ENCODE results near the gene CRY1. TPM values are rescaled to one million over a fixed set of nuclear protein-coding genes. Genes with fewer than 3 reads are reported as not detected.
"Not testable (repeated sequence)": the region's sequence is repeated elsewhere in the genome, so short reads cannot be mapped to it uniquely, and the experiment has no call there.

The CRY1 gene
- total RNA-seq, 1 donor from 2014 or later = 29.3 TPM

DNA sequence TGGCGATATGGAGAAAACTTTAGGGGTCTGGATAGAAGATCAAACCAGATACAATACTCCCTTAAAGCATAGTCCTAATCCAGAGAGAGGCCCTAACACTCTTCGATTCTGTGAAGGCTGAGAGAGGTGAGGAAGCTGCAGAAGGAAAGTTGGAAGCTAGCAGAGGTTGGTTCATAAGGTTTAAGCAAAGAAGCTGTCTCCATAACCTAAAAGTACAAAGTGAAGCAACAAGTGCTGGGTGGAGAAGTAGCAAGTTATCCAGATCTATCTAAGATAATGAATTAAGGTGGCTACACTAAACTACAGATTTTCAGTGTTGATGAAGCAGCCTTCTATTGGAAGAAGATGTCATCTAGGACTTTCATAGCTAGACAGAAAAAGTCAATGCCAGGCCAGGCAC, 81.8 kb downstream of the CRY1 start:
- no peak for DNase-seq (ENCODE audit: low read depth)

DNA sequence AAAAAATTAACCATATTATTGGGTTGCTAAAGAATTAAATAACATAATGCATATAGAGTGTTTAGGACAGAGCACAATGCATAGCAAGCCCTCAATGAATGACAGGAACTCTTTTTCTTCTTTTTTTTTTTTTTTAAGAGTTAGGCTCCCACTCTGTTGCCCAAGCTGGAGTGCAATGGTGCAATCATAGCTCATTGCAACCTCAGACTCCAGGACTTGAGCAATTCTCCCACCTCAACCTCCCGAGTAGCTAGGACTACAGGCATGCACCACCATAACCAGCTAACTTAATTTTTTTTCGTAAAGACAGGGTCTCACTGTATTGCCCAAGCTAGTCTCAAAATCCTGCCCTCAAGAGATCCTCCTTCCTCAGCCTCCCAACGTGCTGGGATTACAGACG, 85.9 kb downstream of the CRY1 start:
- DNase-seq (ENCODE audit: low read depth) = no peak

DNA sequence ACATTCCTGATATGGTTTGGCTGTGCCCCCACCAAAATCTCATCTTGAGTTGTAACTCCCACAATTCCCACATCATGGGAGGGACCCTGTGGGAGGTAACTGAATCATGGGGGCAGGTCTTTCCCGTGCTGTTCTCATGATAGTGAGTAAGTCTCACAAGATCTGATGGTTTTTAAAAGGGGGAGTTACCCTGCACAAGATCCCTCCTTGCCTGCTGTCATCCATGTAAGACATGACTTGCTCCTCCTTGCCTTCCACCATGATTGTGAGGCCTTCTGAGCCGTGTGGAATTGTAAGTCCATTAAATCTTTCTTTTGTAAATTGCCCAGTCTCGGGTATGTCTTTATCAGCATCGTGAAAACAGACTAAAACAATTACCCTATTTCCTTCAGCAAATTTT, 90.7 kb downstream of the CRY1 start:
- not testable (repeated sequence) for DNase-seq (ENCODE audit: low read depth)

DNA sequence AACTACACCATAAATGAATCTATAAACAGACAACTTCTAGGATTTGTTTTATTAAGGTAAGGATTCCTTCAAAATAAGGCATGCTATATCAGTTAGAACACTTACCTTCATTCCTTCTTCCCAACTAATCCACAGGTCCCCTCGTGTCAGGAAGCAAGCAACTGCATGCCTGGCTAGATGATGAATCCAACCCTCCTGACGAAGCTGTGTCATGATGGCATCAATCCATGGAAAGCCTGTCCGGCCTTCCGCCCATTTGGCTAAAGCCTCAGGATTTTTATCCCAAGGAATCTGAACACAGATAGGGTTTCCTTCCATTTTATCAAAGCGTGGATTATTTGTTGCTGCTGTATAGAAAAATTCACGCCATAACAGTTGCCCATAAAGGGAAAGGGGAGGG, 93.9 kb downstream of the CRY1 start:
- DNase-seq (ENCODE audit: low read depth) = no peak

DNA sequence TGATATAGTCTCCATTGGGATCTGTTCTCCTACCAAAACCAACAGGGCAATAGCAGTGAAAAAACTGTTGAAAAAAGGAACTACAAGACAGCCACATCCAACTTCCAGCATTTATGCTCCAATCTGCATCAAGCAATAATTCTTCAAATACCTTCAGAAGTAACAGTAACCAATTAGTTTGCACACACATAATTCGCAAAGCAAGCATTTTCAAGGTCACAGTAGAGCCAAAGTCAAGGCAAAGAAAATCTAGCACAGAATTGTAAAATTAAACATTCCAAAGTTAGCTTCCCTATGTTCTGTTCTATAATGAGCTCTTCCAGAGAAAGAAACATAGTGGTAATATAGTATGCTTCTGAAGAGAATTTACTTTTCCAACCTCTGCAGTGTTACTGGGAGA, 95.4 kb downstream of the CRY1 start:
- DNase-seq (ENCODE audit: low read depth) = no peak

DNA sequence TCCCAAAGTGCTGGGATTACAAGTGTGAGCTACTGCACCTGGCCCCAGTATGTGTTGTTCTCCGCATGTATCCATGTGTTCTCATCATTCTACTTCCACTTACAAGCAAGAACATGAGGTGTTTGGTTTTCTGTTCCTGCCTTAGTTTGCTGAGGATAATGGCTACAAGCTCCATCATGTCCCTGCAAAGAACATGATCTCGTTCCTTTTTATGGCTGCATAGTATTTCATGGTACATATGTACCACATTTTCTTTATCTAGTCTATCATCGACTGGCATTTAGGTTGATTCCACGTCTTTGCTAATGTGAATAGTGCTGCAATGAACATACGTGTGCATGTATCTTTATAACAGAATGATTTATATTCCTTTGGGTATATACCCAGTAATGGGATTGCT, 97.2 kb downstream of the CRY1 start:
- not testable (repeated sequence) for DNase-seq (ENCODE audit: low read depth)

DNA sequence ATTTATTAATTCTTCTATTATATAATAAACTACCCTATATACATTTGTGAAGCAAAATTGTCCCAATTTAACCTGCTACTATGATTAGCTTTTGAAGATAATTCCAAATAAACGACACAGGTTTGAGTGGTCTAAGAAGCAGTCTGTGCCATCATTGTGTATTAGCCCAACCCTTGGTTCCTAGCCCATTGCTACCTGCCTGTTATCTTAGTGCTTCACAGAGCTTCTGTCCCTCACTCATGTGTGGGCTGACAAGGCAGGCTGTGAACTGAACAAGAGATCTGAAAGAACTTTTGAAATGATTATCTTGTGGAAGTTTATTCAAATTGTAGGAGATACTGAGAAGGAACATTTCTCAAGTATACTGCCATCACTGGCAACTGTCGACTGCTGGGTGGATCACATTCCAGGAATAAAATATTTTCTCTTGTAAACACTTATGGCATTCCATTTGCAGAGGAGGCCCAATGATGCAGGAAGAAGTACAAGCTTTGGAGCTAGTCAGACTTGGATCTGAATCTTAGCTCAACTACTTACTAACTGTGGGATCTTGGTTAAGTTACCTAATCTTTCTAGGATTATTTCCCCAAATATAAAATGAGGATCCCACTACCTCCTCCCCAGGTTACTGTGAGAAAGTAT, 98.6 kb downstream of the CRY1 start:
- peak; percentile 33 for DNase-seq (ENCODE audit: low read depth)

DNA sequence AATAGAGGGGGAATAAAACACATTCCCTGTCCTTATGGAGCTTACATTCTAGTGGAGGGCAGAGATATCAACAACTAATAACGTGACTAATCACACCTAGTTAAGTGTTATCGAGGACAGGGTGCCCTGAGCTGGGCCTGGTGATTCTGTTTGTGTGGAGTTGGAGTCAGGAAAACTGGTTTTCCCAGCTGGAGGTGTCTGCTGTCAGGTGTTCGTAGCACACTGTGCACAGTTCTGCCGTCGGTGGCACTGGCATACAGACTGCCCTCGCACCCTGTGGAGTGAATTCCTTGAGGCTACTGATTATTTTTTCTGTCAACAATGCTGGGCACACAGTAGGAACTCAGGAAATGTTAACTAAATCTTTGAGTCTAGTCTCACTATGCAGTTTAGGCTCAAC, 105.5 kb downstream of the CRY1 start:
- DNase-seq (ENCODE audit: low read depth) = no peak

DNA sequence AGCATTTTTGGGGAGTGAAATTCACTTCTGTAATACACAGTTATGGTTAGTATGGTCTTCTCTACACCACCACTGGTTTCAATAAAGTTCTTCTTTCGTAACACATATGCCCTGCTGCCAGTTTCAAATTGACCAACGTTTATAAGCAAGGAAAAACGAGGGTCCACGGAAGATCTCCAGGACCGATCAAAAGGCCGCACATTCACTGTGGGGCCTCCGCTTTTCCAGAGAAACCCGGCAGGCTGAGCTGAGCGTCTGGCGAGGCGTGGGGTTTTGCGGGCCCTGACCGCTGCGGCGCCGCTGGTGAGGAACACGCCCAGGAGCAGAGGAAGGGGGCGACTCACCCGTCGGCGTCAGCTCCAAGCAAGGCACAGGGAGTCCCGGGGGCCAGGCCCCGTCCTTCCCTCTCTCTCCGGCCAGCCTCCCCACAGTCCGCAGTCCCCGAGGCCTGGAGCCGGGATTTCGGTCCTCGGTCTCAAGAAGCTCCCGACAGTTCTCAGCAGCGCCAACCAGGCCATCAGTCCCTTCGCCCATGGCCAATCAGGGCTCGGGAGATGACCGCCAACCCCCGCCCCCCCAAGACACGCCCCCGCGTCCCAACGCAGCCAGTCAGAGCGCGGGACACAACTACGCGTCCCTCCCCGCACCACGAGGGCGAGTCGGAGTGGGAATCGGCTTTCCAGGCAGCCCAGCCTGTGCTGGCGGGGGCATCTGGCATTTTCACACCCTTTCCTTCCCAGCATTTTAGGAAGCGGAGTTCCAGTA, 106.5 kb downstream of the CRY1 start, which contains the start of gene MTERF2:
TSS of gene MTERF2 (minus strand) at position 522 of the 765 bp plus-strand sequence. CDS start 8,432 bp downstream, outside the sequence.
- DNase-seq (ENCODE audit: low read depth) = peak; percentile 98

DNA sequence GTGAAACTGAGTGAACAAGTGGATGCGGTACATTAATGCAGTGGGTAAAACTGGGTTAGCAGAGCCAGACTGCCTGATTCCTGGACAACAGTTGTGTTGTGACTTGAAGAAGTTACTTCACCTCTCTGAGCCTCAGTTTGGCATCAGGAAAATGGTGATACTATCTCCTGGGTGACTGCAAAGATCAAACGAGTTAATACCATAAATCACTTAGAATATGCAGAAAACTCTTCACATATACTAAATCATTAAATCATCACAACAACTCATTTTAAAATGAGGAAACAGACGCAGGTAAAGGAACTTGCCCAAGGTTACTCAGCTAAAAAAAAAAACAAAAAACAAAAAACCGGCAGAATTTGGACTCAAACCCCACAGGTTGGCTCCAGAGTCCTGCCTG, 107.2 kb downstream of the CRY1 start:
- no peak for DNase-seq (ENCODE audit: low read depth)

DNA sequence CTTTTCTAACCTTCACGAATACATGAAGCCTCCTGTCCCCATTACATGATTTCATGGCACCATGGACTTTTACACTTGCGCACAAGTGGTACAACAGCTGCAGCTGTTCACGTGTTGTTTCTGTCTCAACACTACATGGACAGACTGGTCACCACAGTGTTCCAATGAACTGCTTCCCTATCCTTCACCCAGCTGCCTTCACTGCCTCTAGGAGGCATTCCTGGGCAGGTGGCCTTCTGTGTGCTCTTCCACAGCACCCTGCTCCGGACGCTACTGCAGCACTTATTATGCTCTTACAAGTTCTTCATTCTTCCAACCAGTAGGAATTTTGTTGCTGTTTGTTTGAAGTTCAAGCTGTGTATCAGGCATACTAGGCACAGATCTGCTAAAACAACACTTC, 107.9 kb downstream of the CRY1 start:
- DNase-seq (ENCODE audit: low read depth) = peak; percentile 82

DNA sequence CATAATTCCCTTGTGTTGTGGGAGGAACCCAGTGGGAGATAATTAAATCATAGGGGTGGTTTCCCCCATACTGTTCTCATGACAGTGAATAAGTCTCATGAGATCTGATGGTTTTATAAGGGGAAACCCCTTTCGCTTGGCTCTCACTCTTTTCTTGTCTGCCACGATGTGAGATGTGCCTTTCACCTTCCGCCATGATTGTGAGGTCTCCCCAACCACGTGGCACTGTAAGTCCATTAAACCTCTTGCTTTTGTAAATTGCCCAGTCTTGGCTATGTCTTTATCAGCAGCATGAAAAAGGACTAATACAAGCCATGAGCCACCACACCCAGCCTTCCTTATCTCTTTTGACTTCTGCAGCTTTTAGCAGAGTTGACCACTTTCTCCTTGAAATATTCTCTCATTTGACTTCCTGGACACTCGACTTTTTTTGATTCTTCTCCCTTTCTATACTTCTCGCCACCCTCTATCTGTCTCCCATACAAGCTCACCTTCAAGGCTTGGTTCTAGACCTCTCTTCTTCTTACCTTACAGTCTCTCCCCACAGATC, 108.7 kb downstream of the CRY1 start:
- no peak for DNase-seq (ENCODE audit: low read depth)

DNA sequence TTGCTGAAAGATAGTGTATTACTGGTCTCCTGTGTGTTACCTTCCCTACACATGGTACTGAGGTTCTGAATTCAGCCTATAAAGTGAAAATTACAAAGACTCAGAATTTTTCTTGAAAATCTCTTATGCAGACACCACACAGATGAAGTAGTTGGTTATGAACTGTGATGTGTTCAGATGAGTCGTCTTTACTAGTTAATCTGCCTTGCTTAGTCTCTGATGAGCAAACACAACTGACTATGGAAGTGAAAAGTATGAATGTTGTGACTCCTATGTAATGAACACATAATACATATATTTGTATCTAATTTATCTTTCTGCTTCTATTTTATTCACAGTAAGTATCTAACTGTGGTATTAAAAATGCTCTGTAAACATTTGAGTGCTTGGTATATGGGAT, 111.1 kb downstream of the CRY1 start:
- no peak for DNase-seq (ENCODE audit: low read depth)

DNA sequence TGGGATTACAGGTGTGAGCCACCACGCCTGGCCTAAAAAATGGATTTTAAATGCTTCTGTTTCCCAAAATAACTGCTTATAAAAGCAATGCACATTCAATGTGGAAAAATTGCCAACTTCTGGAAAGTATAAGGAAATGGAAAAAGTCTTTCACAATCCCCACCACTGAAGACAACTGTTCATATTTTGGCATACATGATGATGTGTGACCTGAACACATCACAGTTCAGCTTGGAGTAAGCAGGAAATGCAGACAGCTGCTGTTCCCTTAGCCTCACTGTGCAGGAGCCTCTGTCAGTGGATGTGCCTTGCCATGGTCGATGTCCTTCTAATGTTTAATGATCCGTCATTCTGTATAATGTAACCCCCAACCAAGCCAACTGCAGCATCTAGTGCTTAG, 111.6 kb downstream of the CRY1 start:
- DNase-seq (ENCODE audit: low read depth) = no peak

DNA sequence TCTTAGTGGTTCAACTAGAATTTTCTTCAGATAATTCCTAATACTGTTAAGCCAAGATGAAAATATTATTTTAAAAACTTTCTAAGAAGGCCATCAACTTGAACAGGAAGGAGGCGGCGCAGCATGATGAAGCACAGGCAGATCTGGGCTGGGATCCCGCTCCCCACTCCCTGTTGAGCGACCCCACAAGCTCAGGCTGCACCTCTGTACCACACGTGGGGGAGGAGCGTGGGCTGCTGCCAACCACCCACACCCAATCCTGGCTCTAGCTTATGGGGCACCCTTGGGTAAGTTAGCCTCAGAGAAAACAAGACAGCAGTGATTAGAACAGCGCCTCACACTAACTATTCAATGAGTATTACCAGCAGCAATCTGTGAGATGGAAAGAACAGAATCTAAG, 112.4 kb downstream of the CRY1 start:
- no peak for DNase-seq (ENCODE audit: low read depth)

DNA sequence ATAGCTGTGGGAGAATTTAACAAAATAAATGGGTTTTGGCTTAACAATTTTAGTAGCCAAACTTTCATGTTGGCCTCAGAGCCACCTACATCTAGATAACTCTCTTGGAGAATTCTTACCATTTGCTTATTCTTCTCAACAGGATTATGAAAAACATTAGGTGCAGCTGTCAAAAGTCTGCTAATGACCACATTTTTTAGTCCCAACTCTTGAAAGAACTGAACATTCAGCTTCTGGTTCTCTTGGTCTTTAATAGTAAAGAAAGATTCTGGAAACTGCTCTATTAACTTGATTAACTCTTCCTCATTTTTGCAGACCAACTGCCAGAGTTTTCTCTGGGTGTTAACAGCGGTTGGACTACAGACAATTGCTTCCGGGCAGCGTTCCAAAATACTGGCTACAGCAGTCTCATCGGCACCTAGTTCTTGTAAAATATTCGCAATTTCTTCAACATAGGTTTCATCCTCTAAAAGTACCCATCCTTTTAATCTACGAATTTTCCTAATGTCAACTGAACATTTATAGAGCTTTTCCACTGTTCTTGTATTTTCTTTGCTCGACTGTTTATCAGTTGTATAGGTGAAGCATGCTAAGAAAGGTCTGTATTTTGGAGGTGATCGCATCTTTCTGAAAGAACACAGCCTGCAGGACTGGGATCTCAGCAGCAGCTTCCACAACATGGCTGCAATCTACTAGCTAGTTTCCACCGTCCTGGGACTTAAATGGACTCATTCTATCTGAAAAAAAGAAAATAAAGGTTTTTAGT, 115.1 kb downstream of the CRY1 start:
- DNase-seq (ENCODE audit: low read depth) = peak; percentile 72

DNA sequence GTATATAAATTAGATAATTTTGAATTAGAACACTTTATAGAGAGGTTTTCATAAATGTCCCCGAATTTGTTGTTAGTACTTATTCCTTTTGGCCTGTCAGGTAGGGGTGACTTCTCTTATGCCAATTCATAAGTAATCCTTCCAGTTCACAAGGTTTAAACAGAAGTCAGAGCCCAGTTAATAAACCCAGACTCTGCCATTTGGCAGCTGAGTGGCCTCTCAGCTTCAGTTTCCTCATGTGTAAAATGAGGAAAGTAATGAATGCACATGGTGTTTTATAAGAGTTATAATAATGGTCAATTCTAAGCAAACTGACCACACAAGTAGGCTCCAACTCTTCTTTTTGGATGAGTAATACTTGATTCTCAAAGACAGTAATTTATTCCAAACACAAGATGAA, 116.7 kb downstream of the CRY1 start:
- DNase-seq (ENCODE audit: low read depth) = peak; percentile 44

DNA sequence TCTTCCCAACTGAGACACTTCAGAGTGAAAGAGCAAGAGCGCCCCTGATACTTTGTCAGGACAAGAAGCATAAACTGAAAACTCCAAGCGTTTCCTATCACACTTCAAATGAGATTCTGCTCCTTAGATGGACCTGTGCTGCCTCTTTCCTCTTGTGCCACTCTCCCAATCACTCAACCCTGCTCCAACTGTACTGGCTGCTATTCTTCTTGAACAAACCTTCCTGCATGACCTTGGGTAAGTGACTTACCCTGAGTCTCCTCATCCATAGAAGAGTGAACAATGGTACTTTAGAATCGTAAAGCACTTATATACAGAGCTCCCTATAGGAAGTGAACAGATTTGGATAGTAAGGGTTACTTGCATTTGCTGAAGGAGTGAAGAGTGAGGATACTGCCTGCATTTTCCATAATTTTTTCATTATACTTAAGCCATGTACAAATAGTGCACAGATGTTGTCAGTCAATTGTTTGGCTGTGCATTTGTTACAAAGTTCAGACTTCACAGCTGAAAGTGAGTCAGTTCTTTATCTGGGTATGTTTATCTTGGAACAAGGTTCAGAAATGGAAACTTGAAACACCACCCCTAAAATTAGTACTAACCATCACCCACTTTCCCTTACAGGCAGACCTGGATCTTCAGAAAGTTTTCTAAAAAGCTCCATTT, 117.2 kb downstream of the CRY1 start:
- peak; percentile 68 for DNase-seq (ENCODE audit: low read depth)

DNA sequence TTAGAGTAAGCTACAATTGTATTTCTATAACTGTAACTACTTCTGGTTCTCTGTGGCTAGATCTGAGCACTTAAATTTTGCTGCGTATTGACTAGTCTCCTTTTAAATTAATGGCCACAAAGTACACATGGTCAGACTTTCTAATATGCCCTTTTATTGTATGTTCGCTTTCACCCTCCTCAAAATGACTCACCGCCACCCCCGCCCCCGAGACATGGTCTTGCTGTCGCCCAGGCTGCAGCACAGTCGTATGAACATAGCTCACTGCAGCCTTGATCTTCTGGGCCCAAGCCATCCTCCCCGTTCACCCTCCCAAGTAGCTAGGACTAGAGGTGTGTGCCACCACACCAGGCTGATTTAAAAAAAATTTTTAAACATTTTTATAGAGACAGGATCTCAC, 118.3 kb downstream of the CRY1 start:
- DNase-seq (ENCODE audit: low read depth) = no peak

DNA sequence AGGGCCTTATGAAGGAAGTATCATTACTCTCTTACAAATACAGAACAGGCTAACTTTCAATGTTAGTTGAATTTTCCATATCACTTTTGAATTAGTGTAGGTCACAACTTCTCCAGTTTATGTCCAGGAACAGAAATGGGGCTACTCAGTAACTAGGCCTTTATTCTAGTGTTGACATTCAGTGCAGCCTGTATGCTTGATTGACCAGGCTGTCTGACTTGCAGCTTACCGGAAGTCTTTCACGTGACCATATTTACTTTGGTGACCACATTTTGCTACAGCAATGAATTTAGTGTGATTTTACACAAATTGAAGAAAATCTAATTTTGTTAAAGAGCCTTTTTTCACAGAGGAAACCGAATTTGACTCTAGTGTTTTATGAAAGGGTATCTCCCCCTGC, 118.8 kb downstream of the CRY1 start:
- no peak for DNase-seq (ENCODE audit: low read depth)

DNA sequence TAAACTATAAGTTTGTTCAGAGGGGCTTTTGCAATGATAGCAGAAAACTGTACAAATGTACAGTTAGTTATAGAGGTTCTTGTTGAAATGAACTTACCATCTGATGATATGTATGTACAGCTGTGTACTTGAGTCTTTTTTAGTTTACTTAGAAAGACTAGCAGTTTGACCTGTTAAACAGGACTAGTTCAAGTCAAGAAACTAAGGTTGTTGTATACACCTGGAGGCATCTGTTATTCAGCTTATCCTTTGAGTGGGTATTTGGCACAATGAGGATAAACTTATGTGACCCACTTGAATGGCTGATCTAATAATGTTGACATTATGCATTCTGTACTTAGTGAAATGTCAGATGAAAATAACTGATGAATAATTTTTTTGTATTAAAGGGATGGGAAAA, 119.8 kb downstream of the CRY1 start:
- DNase-seq (ENCODE audit: low read depth) = no peak
